Fibroblast of skin of scalp (primary cell): Measurements from ENCODE around the gene ITGA2.
A peak's percentile ranks its signal among the peaks of the same experiment; 100 is the strongest.

Experiments
- DNase-seq: peaks from one replicate; pipeline ENCODE4 v3.0.0-alpha.2; 2013

Gene ITGA2

DNA sequence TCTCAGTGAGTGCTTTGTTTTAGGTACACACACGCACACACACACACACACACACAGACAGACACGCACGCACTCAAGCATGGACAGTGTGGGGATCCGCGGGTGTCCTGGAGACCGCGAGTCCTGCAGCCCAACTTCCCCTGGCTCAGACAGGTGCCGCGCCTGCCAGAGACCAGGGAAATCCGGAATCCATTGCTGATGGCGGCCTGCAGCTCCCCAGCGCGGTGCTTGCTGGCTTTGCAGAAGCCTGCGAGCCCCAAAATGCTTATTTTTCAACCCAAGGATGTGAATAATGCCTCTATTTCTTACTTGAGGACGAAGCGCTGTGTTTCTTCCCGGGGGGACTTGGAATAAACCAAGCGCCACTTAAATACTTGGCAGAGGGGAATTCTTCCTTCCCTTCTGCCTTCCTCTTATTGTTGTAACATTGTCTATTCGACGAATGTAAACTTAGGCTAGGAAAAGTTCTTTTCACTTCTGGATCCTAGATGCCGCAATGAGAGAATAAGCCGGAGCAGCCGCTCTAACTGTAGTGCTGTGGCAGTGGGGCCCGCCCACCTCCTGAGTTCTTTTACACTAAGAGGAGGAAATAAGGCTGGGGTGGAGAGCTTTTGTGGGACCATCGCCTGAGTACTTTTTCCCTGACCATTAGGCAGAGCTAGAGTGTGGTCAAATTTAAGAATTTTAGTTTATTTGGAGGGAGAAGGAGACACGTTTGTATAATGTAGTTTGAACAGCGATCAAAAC is 802 bp downstream of the ITGA2 start:
- DNase-seq = no peak

- no peak for DNase-seq
These were observed 1.4 kb downstream of the ITGA2 start for GRCh38 chr5:52990528-52990925.

- DNase-seq = no peak
These were observed 4.2 kb downstream of the ITGA2 start for GRCh38 chr5:52993367-52993766.

DNA sequence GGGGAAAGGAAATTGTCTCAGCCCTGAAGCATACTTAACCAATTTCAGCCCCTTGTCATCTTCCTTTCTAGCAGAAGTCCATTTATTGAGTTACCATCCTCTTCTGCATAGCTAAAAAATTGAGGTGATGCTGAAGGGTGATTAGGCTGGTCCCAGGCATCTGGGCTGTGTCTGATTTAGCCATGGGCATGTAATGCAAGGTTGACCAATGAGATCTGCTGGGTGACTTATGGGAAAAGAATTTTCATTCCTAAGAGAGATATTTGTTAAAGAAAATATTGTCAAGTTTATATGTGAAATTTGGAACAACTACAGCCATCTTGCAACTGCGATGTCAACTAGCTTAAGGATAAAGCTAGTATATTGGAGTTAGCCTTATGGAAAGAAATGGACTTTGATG is 5.1 kb downstream of the ITGA2 start:
- no peak for DNase-seq

DNA sequence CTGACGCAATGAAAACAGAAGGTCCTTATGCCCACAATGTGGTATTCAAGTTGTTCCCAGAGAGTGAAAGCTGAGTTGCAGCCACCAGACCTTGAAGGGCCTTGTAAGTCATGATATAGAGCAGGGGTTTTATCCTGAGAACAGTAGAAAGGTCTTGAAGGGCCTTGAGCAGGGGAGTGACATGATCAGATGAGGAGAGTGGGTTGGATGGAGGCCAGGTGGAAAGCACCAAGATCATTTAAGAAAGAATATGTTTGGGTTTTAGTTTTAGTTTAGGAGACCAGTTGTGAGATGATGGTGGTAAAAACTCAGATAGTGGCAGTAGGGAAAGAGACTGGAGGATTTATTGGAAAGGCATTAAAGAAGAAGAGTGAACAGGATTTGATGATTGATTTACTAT is 5.9 kb downstream of the ITGA2 start:
- no peak for DNase-seq

DNA sequence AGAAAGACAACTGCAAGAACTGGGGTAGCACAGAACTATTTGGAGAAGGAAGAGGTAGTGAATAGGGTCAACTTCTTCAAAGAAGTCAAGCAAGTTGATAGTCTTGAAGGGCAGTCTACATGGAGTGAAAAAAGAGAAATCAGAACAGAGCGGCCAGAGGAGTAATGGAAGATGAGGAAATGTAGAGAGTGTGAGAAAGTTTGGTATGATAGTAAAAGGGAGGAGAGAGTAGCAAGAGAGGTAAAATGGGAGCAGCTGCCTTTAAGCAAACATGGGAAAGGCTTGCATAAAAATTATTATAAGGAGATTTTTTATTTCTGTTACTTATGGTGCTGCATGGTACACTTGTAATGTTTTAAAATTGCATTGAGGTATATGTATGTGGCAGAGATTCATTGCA is 6.8 kb downstream of the ITGA2 start:
- no peak for DNase-seq

GRCh38 chr5:52996979-52997378 is 7.8 kb downstream of the ITGA2 start:
- no peak for DNase-seq

- no peak for DNase-seq
These were observed 8.3 kb downstream of the ITGA2 start for GRCh38 chr5:52997424-52997823.

DNA sequence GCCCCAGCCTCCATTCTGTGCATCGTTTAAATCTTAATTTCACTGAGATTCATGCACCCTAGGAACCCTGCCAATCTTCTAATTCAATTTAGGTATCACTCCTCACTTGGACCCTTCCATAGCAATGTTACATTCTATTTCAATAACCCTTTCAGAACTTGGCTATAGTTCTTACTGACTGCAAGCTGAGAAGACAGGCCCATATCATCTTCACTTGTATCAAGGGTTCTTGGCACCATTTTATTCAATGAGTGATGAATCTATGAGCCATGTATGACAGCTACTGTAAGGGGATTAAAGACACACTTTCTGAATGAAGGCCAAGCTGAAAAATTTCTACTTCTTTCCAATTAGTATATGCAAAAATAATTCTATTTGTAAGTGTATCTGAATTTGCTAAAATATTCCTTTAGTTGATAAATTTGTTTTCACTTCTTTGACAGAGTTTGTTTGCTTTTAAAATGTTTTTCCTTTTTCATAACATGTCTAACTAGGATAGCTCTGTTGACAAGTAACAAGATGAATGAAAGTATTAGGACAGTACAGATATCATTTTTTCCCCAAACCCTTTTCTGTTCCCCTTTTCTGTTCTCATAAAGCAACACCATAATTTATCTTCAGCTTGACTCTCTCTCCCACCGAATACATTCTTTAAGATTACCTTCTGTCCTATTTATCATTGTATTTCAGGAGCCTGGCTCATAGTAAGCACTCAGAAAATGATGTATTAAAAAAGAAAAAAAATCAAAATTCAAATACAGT is 9.6 kb downstream of the ITGA2 start:
- DNase-seq = no peak

DNA sequence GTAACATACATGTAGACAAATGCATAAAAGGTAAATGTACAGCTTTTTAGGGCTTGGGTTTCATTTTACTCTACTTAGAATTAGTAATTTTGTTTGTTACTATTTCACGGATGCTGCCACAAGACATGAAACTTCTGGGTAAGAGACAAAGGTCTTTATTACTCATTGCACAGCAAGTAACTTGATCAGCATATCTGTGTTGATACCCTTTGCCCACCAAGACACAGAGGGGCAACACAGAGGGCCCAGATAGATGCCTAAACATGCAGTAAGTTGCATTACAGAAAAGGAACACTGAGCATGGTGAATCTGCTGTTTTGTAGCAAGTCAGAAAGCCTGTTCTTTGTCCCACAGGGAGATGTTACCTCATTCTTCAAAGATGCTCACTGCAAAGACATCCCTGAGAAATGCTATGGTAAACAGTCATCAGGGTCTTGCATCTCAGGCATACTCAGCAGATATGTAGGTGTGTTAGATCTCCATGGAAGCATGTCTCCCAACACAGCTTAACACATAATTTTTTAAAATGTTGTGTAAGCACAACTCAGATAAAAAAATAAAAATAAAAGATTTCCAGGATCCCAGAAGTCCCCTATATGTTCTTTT is 10.3 kb downstream of the ITGA2 start:
- DNase-seq = no peak

DNA sequence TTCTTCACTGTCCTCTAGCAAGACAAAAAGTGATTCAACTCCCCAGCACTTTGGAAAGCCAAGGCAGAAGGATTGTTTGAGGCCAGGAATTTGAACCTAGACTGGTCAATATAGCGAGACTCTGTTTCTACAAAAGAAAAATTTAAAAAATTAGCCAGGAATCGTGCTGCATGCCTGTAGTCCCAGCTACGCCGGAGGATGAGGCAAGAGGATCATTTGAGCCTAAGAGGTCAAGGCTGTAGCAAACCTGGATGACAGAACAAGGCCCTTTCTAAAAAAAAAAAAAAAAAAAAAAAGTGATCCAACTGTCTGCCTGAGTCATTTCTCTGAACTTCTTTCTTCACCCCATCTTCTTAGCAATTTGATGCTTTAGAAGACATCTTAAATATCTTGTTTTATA is 12.4 kb downstream of the ITGA2 start:
- DNase-seq = no peak

- no peak for DNase-seq
These were observed 13.3 kb downstream of the ITGA2 start for GRCh38 chr5:53002491-53002890.

- DNase-seq = no peak
These were observed 14.0 kb downstream of the ITGA2 start for GRCh38 chr5:53003144-53003543.

- no peak for DNase-seq
These were observed 18.0 kb downstream of the ITGA2 start for GRCh38 chr5:53006911-53007890.

- DNase-seq = peak; percentile 52
These were observed 19.6 kb downstream of the ITGA2 start for GRCh38 chr5:53008751-53009150.

DNA sequence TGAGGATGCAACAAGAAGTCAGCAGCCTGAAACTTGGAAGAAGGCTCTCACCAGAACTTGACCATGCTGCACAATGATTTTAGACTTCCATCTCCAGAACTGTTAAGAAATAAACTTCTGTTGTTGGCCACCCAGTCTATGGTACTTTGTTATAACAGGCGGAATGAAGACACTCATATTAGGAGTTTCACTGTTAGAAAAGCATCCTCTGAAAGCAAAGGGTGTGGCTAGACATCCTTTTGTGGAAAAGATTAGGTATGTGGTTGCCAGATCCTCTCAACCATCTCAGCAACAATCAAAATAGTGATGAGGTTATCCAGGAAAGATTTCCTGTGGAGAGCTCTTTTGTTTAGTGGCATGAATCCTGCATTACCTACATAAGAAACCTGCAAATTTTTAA is 20.7 kb downstream of the ITGA2 start:
- DNase-seq = no peak

DNA sequence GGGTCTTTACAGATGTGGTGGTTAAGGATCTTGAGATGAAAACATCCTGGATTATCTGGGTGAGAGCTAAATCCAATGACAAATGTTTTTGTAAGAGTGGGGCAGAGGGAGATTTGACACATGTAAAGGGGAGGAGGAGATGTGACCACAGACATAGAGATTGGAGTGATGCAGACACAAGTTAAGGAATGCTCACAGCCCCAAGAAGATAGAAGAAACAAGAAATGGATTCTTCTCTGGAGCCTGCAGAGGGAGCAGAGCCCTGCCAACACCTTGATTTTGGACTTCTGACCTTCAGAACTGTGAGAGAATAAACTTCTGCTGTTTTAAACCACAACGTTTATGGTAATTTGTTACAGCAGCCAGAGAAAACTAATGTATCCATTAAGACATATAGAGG is 21.7 kb downstream of the ITGA2 start:
- no peak for DNase-seq

DNA sequence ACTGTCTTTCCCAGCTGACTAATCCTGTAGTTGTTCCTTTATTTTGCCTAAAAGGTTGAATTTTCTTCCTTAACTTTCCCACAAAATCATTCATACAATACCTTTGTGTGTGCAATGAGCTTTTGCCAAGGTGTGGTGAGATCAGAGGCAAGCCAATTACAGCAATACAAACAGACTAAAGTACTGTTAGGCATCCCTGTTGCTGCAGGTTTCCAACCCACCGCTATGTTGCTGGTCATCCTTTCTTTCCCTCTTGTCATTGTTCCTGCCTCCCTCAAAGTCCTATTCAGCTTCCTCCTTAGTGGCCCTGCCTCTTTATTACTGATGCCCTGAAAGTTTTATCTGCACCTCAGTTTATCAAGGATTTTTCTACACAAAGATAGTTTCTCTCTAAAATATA is 22.1 kb downstream of the ITGA2 start:
- no peak for DNase-seq

GRCh38 chr5:53013857-53014256 is 24.7 kb downstream of the ITGA2 start:
- no peak for DNase-seq

DNA sequence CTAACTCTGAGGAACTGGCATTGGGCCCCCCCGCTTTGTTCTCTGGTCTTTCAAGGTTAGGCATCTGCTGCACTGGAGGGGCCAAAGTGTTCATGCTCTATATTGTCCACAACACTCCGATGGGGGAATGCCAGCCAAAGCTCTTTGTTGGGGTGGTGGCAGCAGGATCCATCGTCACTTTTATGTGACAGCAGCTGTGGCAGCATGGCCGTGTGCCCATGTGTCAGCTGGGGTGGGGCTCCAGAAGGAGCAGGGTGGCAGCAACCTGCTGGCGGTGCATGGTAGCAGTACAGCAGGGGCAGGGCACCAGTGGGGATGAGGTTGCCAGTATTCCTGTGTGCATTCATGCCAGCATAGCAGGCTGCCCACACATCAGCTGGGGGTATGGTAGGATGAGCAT is 28.2 kb downstream of the ITGA2 start:
- no peak for DNase-seq

DNA sequence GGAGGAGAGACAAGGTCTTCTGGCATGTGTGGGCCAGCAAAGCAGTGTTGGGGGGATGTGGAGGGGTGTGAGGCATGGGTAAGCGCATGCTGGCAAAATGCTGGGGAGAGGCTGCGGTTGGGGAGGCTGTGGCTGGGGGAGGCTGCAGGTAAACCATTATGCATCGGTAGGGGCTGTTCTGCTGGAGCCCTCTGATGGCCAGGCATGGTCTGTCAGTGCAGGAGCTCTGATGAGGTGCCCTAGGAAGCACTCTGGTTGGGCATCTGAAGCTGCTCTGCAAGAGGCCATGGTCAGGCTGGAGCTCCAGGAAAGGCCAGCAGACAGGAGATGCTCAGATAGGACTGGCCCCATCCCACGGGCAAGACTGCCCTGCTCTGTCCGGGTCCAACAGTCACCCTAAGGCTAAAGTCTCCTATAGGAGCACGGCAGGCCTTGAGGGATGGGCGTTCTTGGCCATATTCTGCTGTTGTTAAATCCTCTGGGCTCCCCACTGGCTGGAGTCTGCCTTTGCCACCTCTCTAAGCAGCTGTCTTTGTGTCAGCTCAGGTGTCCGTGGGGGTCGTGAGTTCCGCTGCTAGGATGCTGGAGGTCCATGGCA is 28.7 kb downstream of the ITGA2 start:
- no peak for DNase-seq

GRCh38 chr5:53019320-53019719 is 30.2 kb downstream of the ITGA2 start:
- DNase-seq = peak; percentile 72
